Measurements from ENCODE around the gene FLNC. TPM values are rescaled to one million over a fixed set of nuclear protein-coding genes. Genes with fewer than 3 reads are reported as not detected.

FLNC gene
- total and polyA plus RNA-seq, 9 of the 15 experiments (the other 6 are each of a cell fraction or from before 2014, with no cell fraction given): 0.90 to 155 (median 28.8) TPM

GRCh38 chr7:128860158-128861073, 30.2 kb downstream of the FLNC start (continued):
- peak; percentile 84 for TF ChIP-seq HES1 (IDR thresholded peaks at IDR 0.05; ENCODE audit: low read depth)
- TF ChIP-seq RAD51 (IDR thresholded peaks at IDR 0.05; ENCODE audit: borderline replicate concordance, low read depth): peak; percentile 36; the same call in 1 of the 2 replicates
- TF ChIP-seq TGIF2 (CRISPR knock-in tag; IDR thresholded peaks at IDR 0.05): no peak
- TF ChIP-seq ZNF609 (CRISPR knock-in tag; IDR thresholded peaks at IDR 0.05; ENCODE audit: borderline replicate concordance): peak; percentile 23; the same call in 1 of the 2 replicates
- 0 out of 2 replicates have a peak, but pooled peaks have one; percentile 18 for TF ChIP-seq ZNF707 (CRISPR knock-in tag; conservative IDR thresholded peaks at IDR 0.05)
- TF ChIP-seq TBP (optimal IDR thresholded peaks at IDR 0.05; ENCODE audit: low read depth, low read length): peak; percentile 64
- TF ChIP-seq POLR3G (IDR thresholded peaks at IDR 0.05; ENCODE audit: extremely low read depth, insufficient read length, insufficient replicate concordance): no peak
- no peak for TF ChIP-seq ZNF224 (CRISPR knock-in tag; IDR thresholded peaks at IDR 0.05)
- TF ChIP-seq DEAF1 (CRISPR knock-in tag; IDR thresholded peaks at IDR 0.05): 0 out of 2 replicates have a peak, but pooled peaks have one; percentile 4
- no peak for TF ChIP-seq MED1 (CRISPR knock-in tag; IDR thresholded peaks at IDR 0.05; ENCODE audit: borderline replicate concordance)
- TF ChIP-seq PTBP1 (IDR thresholded peaks at IDR 0.05; ENCODE audit: low read depth, low read length): no peak
- no peak for TF ChIP-seq SAP30 (IDR thresholded peaks at IDR 0.05; ENCODE audit: borderline replicate concordance, insufficient read depth, low read depth, low read length, poor library complexity, severe bottlenecking)
- peak; percentile 98 for TF ChIP-seq GATAD2A (IDR thresholded peaks at IDR 0.05)
- no peak for TF ChIP-seq GTF3C2 (IDR thresholded peaks at IDR 0.05; ENCODE audit: borderline replicate concordance, extremely low read depth, insufficient read length)
